ENCODE results near the gene EFNA5. TPM values are rescaled to one million over a fixed set of nuclear protein-coding genes. Genes with fewer than 3 reads are reported as not detected.

EFNA5 gene
- total RNA-seq, 4 donors from 2014 or later: 16.6 to 35.3 (median 19.3) TPM

GRCh38 chr5:107389775-107390148, 281.0 kb downstream of the EFNA5 start:
- WGBS, 2 donors: 63 to 74% methylated on average over 1 of the region's 1 CpG

GRCh38 chr5:107389130-107389774, 281.5 kb downstream of the EFNA5 start:
- TF ChIP-seq POLR2A (IDR thresholded peaks at IDR 0.05): no peak
- no peak for TF ChIP-seq CTCF (IDR thresholded peaks at IDR 0.05)
- intact Hi-C loops (cut with DNase I; ENCODE audit: low total_unique reads): no loop called here
- DNase-seq (ENCODE audit: low spot score in 2 of 2): no peak
- WGBS, 2 donors: 24 to 33% methylated on average over 5 of the region's 5 CpGs
- H3K4me3 ChIP-seq (ENCODE audit: low read depth, poor library complexity, severe bottlenecking): no peak overlapping the region

More at GRCh38 chr5:107389775-107390148, 281.0 kb downstream of the EFNA5 start:
- DNase-seq (ENCODE audit: low spot score in 2 of 2): no peak
- intact Hi-C loops (cut with DNase I; ENCODE audit: low total_unique reads): no loop called here
- TF ChIP-seq CTCF (IDR thresholded peaks at IDR 0.05): no peak
- no peak for TF ChIP-seq POLR2A (IDR thresholded peaks at IDR 0.05)
- no peak overlapping the region for H3K4me3 ChIP-seq (ENCODE audit: low read depth, poor library complexity, severe bottlenecking)

DNA sequence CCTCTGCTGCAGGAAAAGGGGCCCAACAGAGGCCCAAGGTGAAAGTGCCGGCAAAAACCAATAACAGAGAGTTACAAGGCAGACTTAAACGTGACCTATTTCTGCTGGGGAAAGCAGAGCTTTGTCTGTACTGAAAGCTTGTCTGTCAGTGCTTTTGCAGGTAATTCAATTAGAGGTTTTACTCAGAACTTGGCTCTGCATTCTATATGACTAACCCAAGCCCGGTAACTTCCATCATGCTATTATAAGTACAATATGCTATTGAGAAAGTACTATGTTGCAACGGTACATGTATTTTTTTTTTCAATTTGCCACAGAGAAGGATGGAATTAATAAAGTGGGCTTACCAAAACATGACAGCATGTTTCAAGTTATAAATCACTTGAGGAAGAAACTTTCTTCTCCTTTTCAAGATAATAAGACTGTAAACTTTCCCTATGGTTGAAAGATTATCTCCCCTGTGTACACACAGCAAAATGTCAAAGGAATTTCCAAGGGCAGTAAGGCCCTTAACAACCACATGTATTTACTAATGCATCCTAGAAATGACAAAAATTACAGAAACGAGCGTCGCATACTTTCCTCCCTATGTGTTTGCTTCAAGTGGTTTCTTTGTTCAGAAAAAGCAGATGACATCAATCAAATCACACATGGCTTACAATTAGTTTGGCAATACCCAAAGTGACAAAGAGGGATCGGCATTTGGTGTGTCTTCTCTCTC, 282.4 kb downstream of the EFNA5 start:
- no peak for DNase-seq (ENCODE audit: low spot score in 2 of 2)
- TF ChIP-seq POLR2A (IDR thresholded peaks at IDR 0.05) (no peak), CTCF (IDR thresholded peaks at IDR 0.05) (no peak)
- intact Hi-C loops (cut with DNase I; ENCODE audit: low total_unique reads): no loop called here
- H3K4me3 ChIP-seq (ENCODE audit: low read depth, poor library complexity, severe bottlenecking): no peak overlapping the region
- WGBS, 2 donors: 21 to 27% methylated on average over 8 of the region's 8 CpGs

DNA sequence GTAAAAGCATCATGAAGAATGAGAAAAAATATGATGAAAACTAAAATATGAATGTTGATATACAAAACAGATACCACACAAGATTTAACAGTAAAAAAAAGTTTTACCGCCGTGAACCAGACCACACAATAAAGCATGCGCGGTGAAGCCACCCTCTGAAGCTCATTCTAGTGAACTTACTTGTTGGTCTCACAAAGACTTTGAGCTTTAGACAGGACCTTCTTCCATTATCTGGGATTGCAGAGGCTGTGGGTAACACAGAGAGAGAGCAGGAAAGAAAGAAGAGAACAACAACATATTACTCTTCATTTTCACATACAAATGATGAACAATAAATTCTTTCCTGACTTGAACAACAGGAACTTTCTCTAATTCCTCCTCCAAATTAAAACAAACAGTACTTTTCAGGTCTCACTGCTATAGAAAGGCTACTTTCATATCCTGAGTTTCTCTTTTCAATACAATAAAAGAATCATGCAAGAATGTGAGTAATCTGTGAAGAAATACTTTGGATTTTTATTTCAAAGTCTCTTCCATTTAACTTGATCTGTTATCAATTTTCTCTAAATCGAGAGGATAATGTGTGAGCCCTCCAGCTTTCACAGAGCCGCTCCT, 283.1 kb downstream of the EFNA5 start:
- WGBS, 2 donors: 67 to 75% methylated on average over 6 of the region's 6 CpGs
- intact Hi-C loops (cut with DNase I; ENCODE audit: low total_unique reads): no loop called here
- no peak for TF ChIP-seq POLR2A (IDR thresholded peaks at IDR 0.05)
- TF ChIP-seq CTCF (IDR thresholded peaks at IDR 0.05): no peak
- DNase-seq (ENCODE audit: low spot score in 2 of 2): no peak
- H3K4me3 ChIP-seq (ENCODE audit: low read depth, poor library complexity, severe bottlenecking): no peak overlapping the region

GRCh38 chr5:107385708-107386107, 285.0 kb downstream of the EFNA5 start:
- 83 to 84% methylated on average over 2 of the region's 2 CpGs for WGBS, 2 donors
- no peak overlapping the region for H3K4me3 ChIP-seq (ENCODE audit: low read depth, poor library complexity, severe bottlenecking)
- DNase-seq (ENCODE audit: low spot score in 2 of 2): no peak
- intact Hi-C loops (cut with DNase I; ENCODE audit: low total_unique reads): no loop called here
- no peak for TF ChIP-seq POLR2A (IDR thresholded peaks at IDR 0.05)
- TF ChIP-seq CTCF (IDR thresholded peaks at IDR 0.05): no peak

Data from lower leg skin (tissue), 4 donors.